BJ (cell line): ENCODE measurements around the gene CRYGS. TPM values are rescaled to one million over a fixed set of nuclear protein-coding genes. Genes with fewer than 3 reads are reported as not detected.

Experiments used
- CTCF ChIA-PET: fragments of 350-600 bp; formaldehyde crosslinking; extraction: SDS; loops from one replicate; lab custom pipeline; 2021; ENCODE audit warnings: antibody characterized with exemption, inconsistent platforms; lab: Yijun Ruan, JAX
- POLR2A ChIA-PET: fragments of 300-600 bp; sonication (Branson Sonifier 250); formaldehyde crosslinking; extraction: SDS; loops from one replicate; lab custom pipeline; 2021; ENCODE audit warnings: antibody characterized with exemption; lab: Charles Lee
- DNase-seq: peaks from one replicate; pipeline ENCODE4 v3.0.0-alpha.2; 2011; ENCODE audit warnings: low read depth
- H3K27me3 ChIP-seq: 2 replicates; pipeline ENCODE4 v1.6.0; 2011; ENCODE audit warnings: low read length; ENCODE audit not compliant: control insufficient read depth, insufficient read depth
- H3K36me3 ChIP-seq: 2 replicates; pipeline ENCODE4 v1.5.1; 2011; ENCODE audit warnings: low read length; ENCODE audit not compliant: control insufficient read depth, insufficient read depth
- H3K4me3 ChIP-seq: 2 replicates; pipeline ENCODE4 v1.5.1; 2011; ENCODE audit warnings: low read depth, mild to moderate bottlenecking, control low read depth, low read length
- polyA plus RNA-seq: library from polyadenylated mRNA; depleted of rRNA; stranded (reverse); fragments of >200 nt; gene quantifications from 2 replicates; pipeline ENCODE4 v1.2.3, GENCODE V29; 2011; rRNA removed
- TF ChIP-seq, protein P1 (sequence below): IDR thresholded peaks from 2 replicates; pipeline ENCODE4 v1.5.1; 2011; ENCODE audit warnings: low read depth, mild to moderate bottlenecking, control low read depth, inconsistent platforms, low read length, moderate library complexity; ENCODE audit not compliant: insufficient read depth

CRYGS gene
- polyA plus RNA-seq, 1 experiment: 1.9 TPM

GRCh38 chr3:186496016-186496415, 48.2 kb downstream of the CRYGS start:
- Histone ChIP-seq H3K27me3 (no peaks in the 10 kb centered on the region; the same call in none of the 2 replicates), H3K4me3 (no peak overlapping the region), H3K36me3 (no peaks in the 10 kb centered on the region)
- TF ChIP-seq, protein P1, sequence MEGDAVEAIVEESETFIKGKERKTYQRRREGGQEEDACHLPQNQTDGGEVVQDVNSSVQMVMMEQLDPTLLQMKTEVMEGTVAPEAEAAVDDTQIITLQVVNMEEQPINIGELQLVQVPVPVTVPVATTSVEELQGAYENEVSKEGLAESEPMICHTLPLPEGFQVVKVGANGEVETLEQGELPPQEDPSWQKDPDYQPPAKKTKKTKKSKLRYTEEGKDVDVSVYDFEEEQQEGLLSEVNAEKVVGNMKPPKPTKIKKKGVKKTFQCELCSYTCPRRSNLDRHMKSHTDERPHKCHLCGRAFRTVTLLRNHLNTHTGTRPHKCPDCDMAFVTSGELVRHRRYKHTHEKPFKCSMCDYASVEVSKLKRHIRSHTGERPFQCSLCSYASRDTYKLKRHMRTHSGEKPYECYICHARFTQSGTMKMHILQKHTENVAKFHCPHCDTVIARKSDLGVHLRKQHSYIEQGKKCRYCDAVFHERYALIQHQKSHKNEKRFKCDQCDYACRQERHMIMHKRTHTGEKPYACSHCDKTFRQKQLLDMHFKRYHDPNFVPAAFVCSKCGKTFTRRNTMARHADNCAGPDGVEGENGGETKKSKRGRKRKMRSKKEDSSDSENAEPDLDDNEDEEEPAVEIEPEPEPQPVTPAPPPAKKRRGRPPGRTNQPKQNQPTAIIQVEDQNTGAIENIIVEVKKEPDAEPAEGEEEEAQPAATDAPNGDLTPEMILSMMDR: no peak
- CTCF ChIA-PET: interaction anchor here (1.4 kb wide), 1 partner anchor 8 kb away, joined by 3 read pairs; no protein-coding TSS in a partner anchor
- POLR2A ChIA-PET: no interaction called here
- DNase-seq: no peak

DNA sequence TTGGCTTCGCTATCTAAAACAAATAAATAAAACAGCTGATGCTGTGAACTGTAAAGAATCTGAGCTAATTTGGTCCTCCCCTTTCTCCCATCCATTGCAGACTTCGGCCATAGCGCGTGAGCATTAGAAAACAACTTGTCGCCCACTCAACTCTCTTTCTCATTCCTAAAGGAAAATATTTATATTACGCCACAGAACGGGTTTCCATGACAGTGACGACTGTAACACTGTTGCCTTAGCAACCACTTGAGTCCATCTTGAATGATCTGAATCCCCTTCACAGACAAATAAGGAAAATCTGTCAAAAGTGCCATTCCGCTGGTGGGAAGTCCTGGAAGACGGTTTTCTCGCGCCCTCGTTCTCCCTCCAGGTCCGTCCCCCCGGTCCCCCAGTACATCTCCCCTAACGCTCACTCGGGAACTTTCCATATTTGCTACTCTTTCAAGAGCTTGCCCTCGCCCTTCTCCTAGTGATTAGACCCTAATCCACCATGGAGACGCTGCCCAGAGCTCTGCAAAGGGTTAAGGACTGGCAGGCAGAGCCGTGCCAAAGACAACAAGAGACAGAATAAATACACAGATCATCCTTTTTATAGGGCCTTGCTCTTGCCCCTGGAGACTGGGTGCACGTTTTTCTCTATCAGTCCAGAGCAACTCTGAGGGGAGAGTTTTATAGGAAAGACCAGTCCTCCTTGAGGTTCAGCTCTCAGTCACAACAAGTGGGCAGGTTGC, 50.5 kb downstream of the CRYGS start:
- H3K27me3 ChIP-seq: no peaks in the 10 kb centered on the region; the same call in none of the 2 replicates
- ChIA-PET POLR2A (no interaction called here), CTCF (no interaction called here)
- H3K36me3 ChIP-seq: no peaks in the 10 kb centered on the region
- no peak overlapping the region for H3K4me3 ChIP-seq
- no peak for DNase-seq
- TF ChIP-seq, protein P1: no peak

DNA sequence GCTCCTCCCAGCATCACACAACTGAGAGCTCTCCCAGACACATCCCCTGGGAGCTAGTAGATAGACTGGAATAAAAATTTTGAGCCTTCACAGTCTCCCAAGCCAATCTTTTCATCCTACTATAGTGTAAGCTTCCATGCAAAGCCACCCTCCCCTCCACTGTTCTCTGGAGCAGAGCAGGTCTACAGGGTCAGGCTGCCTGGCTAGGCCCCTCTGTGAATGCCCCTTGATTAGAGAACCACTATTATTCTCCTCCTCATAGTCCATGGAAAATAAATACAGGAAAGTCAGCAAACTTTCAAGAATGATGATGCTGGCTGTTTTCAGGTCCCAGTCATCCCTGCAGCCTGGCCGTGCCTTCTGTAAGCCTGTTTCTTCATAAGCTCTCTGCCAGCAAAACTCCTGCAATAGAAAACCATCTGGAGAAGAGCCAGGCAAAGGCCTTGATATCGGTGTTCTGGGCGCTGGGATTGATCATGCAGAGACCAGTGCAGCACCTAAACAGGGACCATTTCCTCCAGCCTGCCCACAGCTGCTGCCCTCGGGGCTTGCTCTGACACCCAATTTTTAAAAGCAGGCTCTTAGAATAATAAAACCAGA, 51.7 kb downstream of the CRYGS start:
- TF ChIP-seq, protein P1: no peak
- Histone ChIP-seq H3K27me3 (no peaks in the 10 kb centered on the region; the same call in none of the 2 replicates), H3K4me3 (no peak overlapping the region), H3K36me3 (no peaks in the 10 kb centered on the region)
- DNase-seq: no peak
- POLR2A ChIA-PET: no interaction called here
- CTCF ChIA-PET: no interaction called here

DNA sequence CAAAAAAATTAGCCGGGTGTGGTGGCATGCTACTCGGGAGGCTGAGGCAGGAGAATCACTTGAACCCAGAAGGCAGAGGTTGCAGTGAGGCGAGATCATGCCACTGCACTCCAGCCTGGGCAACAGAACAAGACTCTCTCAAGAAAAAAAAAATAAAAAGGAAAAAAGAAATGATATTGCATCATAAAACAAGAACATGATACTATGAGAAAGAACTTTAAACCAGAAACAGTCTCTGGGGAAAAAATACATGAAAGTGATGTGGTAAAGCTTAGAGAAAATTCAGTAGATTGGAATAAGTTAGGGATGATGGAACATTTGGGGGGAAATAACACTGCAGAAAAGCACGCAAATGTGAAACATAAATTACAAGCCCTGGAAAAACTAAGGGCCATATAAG, 54.7 kb downstream of the CRYGS start:
- TF ChIP-seq, protein P1: no peak

More for the DNA sequence above, 54.7 kb downstream of the CRYGS start:
- Histone ChIP-seq H3K4me3 (no peak overlapping the region), H3K36me3 (no peaks in the 10 kb centered on the region), H3K27me3 (no peaks in the 10 kb centered on the region; the same call in none of the 2 replicates)
- DNase-seq: no peak
- POLR2A ChIA-PET: no interaction called here
- CTCF ChIA-PET: no interaction called here

Other genes starting within 250 kb of the CRYGS start
- not detected in 2 replicates for gene DGKG, start 182.1 kb downstream of the CRYGS start, polyA plus RNA-seq
- 8.3 and 13.2 TPM in 2 replicates for gene TBCCD1, start 23.0 kb upstream of the CRYGS start, polyA plus RNA-seq
- 26.2 and 47.7 TPM in 2 replicates for gene DNAJB11, start 26.3 kb upstream of the CRYGS start, polyA plus RNA-seq
- gene AHSG, start 68.7 kb upstream of the CRYGS start, polyA plus RNA-seq: not detected in 2 replicates
- gene FETUB, start 96.0 kb upstream of the CRYGS start, polyA plus RNA-seq: not detected in 2 replicates
- gene HRG, start 121.6 kb upstream of the CRYGS start, polyA plus RNA-seq: not detected in 2 replicates
- not detected in 2 replicates for gene KNG1, start 173.0 kb upstream of the CRYGS start, polyA plus RNA-seq
- gene EIF4A2, start 239.2 kb upstream of the CRYGS start, polyA plus RNA-seq: 210 and 511 TPM in 2 replicates